Measurements from ENCODE around the gene SLC43A2. TPM values are rescaled to one million over a fixed set of nuclear protein-coding genes. Genes with fewer than 3 reads are reported as not detected.

Gene SLC43A2
- total and polyA plus RNA-seq, 10 donors: 12.6 to 84.6 (median 61.2) TPM

DNA sequence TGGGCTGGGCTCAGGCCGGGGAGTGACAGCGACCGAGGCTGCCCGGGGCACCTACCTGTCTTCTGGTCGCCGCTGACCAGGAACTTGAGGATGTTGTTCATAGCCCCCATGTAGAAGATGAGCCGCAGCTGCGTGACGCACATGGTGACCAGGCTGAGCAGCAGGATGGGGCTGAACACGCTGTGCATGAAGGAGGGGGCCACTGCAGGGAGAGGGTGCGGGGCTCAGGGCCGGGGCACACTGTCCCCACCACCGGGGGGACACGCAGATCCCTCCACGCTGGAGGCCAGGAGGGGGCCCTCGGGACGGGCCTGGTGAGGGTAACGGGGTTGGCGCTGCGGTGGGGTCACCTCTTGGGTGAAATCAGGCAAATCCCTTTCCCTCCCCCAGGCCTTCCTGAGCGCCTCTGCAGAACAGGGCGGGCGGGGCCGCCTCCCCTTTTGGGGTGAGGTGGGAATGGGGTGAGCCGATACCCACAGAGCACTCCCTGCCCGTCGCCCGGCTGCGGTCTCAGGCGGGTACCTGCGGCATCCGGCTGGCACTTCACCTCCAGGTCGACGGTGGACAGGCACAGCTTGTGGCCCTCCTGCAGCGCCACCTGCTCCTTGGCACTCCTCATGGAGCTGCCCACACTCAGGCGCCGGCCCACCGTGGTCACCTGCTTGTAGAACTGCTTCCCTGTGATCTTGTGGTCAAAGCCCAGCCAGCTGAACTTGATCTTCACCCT lies 37.7 kb downstream of the SLC43A2 start:
- intact Hi-C loops (cut with DNase I; ENCODE audit: low total_unique reads): no loop called here
- Histone ChIP-seq H3K36me3 (peaks cover 0 to 74% (median 25%) of the 10 kb centered on the region in 6 donors), H3K27me3 (replicated peaks in 1 of 7) (no peaks in the 10 kb centered on the region), H3K4me3 (no peak overlapping the region), H3K4me1 (peaks cover 23 to 95% (median 58%) of the 10 kb centered on the region in 6 donors), H3K27ac (peak overlapping the region in 6 of 8 donors; percentile 32 to 91 (median 78)), H3K9me3 (no peaks in the 10 kb centered on the region)
- no peak for TF ChIP-seq POLR2A (IDR thresholded peaks at IDR 0.05)
- TF ChIP-seq, protein P1, sequence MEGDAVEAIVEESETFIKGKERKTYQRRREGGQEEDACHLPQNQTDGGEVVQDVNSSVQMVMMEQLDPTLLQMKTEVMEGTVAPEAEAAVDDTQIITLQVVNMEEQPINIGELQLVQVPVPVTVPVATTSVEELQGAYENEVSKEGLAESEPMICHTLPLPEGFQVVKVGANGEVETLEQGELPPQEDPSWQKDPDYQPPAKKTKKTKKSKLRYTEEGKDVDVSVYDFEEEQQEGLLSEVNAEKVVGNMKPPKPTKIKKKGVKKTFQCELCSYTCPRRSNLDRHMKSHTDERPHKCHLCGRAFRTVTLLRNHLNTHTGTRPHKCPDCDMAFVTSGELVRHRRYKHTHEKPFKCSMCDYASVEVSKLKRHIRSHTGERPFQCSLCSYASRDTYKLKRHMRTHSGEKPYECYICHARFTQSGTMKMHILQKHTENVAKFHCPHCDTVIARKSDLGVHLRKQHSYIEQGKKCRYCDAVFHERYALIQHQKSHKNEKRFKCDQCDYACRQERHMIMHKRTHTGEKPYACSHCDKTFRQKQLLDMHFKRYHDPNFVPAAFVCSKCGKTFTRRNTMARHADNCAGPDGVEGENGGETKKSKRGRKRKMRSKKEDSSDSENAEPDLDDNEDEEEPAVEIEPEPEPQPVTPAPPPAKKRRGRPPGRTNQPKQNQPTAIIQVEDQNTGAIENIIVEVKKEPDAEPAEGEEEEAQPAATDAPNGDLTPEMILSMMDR (IDR thresholded peaks at IDR 0.05 in 8 of 11, conservative IDR thresholded peaks at IDR 0.05 in 3 of 11): no peak
- TF ChIP-seq POLR2AphosphoS5 (IDR thresholded peaks at IDR 0.05): peak in 1 of 3 donors; percentile 52
- DNase-seq: no peak
- WGBS, 5 donors: 85 to 90% (median 86%) methylated on average over 15 to 38 of the region's 38 CpGs

DNA sequence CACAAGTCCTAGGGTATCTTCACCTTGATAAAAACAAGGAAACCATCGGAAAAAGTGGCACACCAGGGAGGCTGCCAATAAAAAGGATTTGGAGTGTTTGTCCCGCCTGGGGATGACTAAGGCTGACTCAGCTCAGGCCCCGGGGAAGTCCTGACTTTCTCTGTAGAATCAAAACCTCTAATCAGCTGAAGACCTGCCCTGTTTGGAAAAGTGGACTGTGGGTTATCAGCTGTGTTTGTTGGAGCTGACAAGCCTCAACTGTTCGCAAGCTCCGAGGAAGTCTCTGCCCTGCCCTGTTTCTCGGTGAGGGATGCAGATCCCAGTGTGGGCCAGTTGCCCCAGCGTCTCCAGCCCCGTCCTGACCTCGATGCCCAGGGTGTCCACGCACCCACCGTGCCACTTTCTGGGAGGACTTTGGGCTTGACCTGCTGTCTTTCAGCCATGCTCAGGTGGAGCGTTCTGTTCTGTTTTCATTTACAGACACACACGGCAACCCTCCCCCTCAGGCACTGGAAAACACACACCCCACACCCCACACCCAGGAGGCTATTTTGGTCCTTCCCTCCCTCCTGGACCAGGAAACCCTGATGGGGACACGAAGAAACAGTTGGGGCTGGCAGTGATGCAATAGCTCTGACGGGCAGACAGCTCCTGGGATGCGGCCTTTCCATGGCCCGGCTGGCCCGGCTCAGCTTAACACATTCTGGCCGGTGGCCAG lies 38.4 kb downstream of the SLC43A2 start:
- Histone ChIP-seq H3K9me3 (no peaks in the 10 kb centered on the region), H3K27ac (peak overlapping the region in 6 of 8 donors; percentile 28 to 91 (median 78)), H3K4me1 (peaks cover 23 to 89% (median 58%) of the 10 kb centered on the region in 6 donors), H3K36me3 (peaks cover 0 to 82% (median 32%) of the 10 kb centered on the region in 6 donors), H3K4me3 (no peak overlapping the region), H3K27me3 (replicated peaks in 1 of 7) (no peaks in the 10 kb centered on the region)
- TF ChIP-seq, protein P1 (IDR thresholded peaks at IDR 0.05 in 8 of 11, conservative IDR thresholded peaks at IDR 0.05 in 3 of 11): no peak
- TF ChIP-seq POLR2AphosphoS5 (IDR thresholded peaks at IDR 0.05) (peak; percentile 55 to 78 (median 56)), POLR2A (IDR thresholded peaks at IDR 0.05) (no peak)
- intact Hi-C loops (cut with DNase I; ENCODE audit: low total_unique reads): no loop called here
- DNase-seq: no peak
- 47 to 71% (median 52%) methylated on average over 18 to 19 of the region's 19 CpGs for WGBS, 5 donors

DNA sequence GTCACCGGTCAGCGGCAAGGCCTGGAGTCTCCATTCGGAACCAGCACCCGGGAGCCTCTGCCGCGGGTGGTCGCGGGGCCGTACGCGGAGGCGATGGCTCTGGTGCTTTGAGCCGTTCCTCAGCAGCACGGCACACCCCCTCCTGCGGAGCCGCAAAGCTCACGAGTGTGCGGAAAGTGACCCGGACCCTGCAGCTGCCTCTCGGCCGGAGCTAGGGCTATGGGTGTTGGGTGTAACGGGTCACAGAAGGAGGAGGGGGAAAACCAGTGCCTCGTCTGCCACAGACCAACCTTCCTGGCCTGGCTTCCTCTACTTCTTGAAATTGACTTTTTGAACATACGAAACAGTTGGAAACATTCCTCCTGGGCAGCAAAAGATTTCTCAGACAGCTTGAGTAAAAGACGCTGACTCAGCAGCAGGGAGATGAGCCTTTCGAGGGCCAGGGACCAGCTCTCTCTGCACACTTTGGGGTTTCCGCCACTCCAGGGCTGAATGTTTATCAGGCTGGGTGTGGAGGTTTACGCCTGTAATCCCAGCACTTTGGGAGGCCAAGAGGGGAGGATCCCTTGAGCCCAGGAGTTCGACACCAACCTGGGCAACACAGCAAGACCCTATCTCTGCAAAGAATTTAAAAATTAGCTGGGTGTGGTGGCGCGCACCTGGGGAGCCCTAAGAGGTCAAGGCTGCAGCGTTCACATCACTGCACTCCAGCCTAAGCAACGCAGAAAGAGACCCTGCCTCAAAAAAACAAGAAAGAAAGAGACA lies 39.6 kb downstream of the SLC43A2 start:
- WGBS, 5 donors: 75 to 84% (median 80%) methylated on average over 33 of the region's 33 CpGs
- Histone ChIP-seq H3K4me1 (peaks cover 19 to 82% (median 52%) of the 10 kb centered on the region in 6 donors), H3K27me3 (replicated peaks in 1 of 7) (no peaks in the 10 kb centered on the region), H3K9me3 (no peaks in the 10 kb centered on the region), H3K36me3 (peaks cover 0 to 93% (median 34%) of the 10 kb centered on the region in 6 donors), H3K4me3 (no peak overlapping the region), H3K27ac (peak overlapping the region in 5 of 8 donors; percentile 28 to 91 (median 79))
- DNase-seq: no peak
- peak in 2 of 3 donors; percentile 41 to 59 for TF ChIP-seq POLR2AphosphoS5 (IDR thresholded peaks at IDR 0.05)
- no peak for TF ChIP-seq POLR2A (IDR thresholded peaks at IDR 0.05)
- TF ChIP-seq, protein P1 (IDR thresholded peaks at IDR 0.05 in 8 of 11, conservative IDR thresholded peaks at IDR 0.05 in 3 of 11): no peak
- intact Hi-C loops (cut with DNase I; ENCODE audit: low total_unique reads): no loop called here

All from spleen (tissue), 11 donors.